Measurements from ENCODE around the gene NFKBIE. TPM values are rescaled to one million over a fixed set of nuclear protein-coding genes. Genes with fewer than 3 reads are reported as not detected.
A peak's percentile ranks its signal among the peaks of the same experiment; 100 is the strongest.

Gene NFKBIE
- total RNA-seq, 4 donors from 2014 or later: 1.3 to 5.9 (median 2.8) TPM

DNA sequence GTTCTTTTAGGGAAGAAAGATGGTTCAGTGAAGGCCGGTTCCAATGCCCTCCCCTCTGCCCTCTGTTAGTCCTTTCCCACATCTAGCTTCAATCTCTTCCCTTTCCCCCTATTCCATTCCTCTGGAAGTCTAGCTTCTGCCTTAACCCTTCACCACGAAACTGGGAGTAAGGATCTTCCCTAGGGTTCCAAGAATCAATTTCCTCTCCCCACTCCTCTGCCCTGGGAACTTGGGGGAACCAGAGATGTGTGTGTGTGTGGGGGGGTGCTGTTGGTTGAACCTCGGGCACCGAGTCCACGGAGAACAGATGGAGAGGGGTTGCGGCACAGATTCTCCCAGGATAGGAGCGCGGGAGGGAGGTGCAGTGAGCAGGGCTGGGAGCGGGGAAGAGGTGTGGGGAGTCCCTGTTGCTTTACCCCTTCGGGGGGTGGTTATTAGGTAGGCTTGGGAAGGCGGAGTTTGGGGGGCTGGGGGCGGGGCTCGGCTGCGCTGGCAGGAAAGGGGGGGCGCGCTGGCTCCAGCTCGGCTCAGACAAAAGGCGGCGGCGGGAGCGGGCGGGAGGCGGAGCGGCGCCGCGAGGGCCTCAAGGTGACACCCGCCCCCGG lies 4.7 kb upstream of the NFKBIE start, which contains the start of gene TMEM151B:
Gene TMEM151B (plus strand): TSS at position 530 of the 605 bp plus-strand sequence. CDS start 293 bp downstream, outside the sequence.
- Histone ChIP-seq H3K27ac (no peak within 1 kb of the TSS), H3K4me1 (peaks cover 0 to 6% of the 10 kb centered on the region in 2 donors), H3K4me3 (peak within 1 kb of the TSS; percentile 17 to 33), H3K9me3 (no peaks in the 10 kb centered on the region), H3K27me3 (peaks cover 12 to 13% of the 10 kb centered on the region in 2 donors), H3K36me3 (no peaks in the 10 kb centered on the region)
- TF ChIP-seq, protein P1, sequence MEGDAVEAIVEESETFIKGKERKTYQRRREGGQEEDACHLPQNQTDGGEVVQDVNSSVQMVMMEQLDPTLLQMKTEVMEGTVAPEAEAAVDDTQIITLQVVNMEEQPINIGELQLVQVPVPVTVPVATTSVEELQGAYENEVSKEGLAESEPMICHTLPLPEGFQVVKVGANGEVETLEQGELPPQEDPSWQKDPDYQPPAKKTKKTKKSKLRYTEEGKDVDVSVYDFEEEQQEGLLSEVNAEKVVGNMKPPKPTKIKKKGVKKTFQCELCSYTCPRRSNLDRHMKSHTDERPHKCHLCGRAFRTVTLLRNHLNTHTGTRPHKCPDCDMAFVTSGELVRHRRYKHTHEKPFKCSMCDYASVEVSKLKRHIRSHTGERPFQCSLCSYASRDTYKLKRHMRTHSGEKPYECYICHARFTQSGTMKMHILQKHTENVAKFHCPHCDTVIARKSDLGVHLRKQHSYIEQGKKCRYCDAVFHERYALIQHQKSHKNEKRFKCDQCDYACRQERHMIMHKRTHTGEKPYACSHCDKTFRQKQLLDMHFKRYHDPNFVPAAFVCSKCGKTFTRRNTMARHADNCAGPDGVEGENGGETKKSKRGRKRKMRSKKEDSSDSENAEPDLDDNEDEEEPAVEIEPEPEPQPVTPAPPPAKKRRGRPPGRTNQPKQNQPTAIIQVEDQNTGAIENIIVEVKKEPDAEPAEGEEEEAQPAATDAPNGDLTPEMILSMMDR (IDR thresholded peaks at IDR 0.05): no peak
- no peak for TF ChIP-seq POLR2A (IDR thresholded peaks at IDR 0.05)
- intact Hi-C loops (cut with DNase I; ENCODE audit: low total_unique reads): no loop called here
- no peak for DNase-seq

DNA sequence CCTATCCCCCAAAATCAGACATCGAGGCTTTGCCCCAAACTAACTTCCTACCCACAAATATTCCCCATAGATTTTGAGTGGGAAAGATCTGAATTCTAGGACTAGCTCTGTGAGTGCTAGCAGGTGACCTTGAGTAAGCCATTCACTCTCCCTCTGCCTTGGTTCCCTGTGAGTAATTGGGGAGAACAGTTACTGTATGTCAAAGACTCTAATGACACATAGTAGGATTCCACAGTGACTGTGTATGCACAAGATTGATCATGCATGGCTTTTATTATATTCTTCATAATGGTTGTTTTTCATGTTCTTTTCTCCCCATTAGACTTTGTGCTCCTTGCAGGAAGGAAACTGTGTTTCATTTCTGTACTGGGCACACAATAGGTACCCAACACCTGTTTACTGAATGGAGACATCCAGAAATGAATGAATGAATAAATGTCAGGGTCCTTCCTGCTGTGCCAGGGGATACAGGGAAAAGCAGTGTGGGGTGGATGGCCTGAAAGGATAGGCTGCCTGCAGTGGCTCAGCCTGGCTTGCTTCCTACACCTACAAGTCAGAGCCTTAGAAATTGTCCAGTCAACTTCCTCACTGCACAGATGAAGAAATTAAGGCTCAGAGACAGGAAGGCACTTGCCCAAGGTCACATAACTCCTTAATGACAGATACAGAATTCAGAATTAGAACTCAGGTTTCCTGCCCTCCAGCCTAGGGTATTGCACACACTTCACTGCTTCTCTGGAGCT lies 4.0 kb upstream of the NFKBIE start:
- Histone ChIP-seq H3K27me3 (peaks cover 12 to 13% of the 10 kb centered on the region in 2 donors), H3K4me1 (peaks cover 0 to 11% of the 10 kb centered on the region in 2 donors), H3K36me3 (no peaks in the 10 kb centered on the region), H3K9me3 (no peaks in the 10 kb centered on the region), H3K27ac (no peak overlapping the region), H3K4me3 (no peak overlapping the region)
- intact Hi-C loops (cut with DNase I; ENCODE audit: low total_unique reads): no loop called here
- no peak for DNase-seq
- TF ChIP-seq, protein P1 (IDR thresholded peaks at IDR 0.05): no peak
- TF ChIP-seq POLR2A (IDR thresholded peaks at IDR 0.05): no peak

DNA sequence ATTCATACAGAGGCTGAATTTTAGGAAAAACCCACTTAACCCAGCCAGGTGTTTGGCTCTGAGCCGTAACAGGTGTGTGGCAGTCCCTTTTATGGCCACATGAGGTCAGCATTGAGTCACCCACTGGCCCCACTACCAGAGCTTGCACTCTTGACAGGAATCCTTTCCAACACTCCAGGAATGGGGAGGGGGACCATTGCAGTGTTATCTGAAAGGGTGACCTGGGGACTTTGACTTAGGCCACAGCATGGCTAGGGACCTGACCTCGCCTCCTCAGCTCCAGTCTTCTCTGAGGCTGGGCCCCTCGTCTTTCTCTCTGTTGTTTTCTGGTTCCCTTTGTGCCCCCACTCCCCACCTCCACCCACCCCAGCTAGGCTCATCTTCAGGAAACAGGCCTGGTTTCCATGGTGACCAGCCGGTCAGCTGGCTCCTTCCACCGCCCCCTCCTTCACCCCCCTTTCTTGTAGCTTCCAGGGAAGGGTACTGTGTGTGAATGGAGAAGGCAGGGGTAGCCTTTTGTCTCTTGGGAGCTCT lies 2.8 kb upstream of the NFKBIE start:
- Histone ChIP-seq H3K4me3 (no peak overlapping the region), H3K36me3 (no peaks in the 10 kb centered on the region), H3K4me1 (peaks cover 0 to 23% of the 10 kb centered on the region in 2 donors), H3K27ac (no peak overlapping the region), H3K27me3 (peaks cover 11 to 12% of the 10 kb centered on the region in 2 donors), H3K9me3 (no peaks in the 10 kb centered on the region)
- TF ChIP-seq, protein P1 (IDR thresholded peaks at IDR 0.05): peak; percentile 57 to 72 (median 66)
- no peak for TF ChIP-seq POLR2A (IDR thresholded peaks at IDR 0.05)
- peak in 1 of 2 donors; percentile 28 for DNase-seq
- intact Hi-C loops (cut with DNase I; ENCODE audit: low total_unique reads): no loop called here

DNA sequence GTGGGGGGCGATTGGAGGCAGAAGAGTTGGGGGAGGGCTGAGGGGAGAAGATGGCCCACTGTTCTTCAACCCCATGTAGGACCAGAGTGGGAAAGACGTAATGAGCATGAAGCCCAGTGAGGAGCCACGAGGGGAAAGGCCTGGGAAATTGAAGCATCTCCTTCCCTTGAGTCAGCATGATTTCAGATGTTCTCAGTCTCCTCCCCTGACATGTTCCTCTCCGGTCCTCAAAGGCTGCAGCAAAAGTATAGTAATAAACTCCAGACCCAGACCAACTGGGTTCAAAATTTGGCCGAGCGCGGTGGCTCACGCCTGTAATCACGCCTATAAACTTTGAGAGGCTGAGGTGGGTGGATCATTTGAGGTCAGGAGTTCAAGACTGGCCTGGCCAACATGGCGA lies 1.9 kb upstream of the NFKBIE start:
- Histone ChIP-seq H3K9me3 (no peaks in the 10 kb centered on the region), H3K27ac (no peak overlapping the region), H3K27me3 (peaks cover 8 to 10% of the 10 kb centered on the region in 2 donors), H3K36me3 (no peaks in the 10 kb centered on the region), H3K4me3 (no peak overlapping the region), H3K4me1 (peaks cover 0 to 29% of the 10 kb centered on the region in 2 donors)
- TF ChIP-seq POLR2A (IDR thresholded peaks at IDR 0.05): no peak
- TF ChIP-seq, protein P1 (IDR thresholded peaks at IDR 0.05): no peak
- peak in 1 of 2 donors; percentile 10 for DNase-seq
- intact Hi-C loops (cut with DNase I; ENCODE audit: low total_unique reads): no loop called here

DNA sequence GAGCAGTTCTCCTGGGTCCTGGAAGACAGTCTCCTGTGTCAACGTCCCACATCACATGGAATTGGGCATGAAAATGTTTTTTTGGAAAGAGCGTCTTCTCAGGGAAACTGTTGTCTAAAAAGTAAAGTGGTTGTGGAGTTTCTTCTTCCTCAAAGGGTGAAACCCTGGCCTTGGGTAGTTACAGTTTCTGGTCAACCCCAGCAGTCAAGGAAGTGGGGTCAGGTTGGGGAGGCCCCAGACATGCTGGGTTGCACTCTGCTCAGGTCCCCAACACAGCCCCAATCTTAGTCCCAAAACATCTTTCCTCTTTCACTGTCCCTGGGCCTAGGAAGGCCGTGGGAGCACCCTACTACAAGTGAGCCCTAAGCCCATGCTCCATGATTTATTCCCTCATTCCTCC lies 996 bp upstream of the NFKBIE start:
- Histone ChIP-seq H3K4me1 (peaks cover 0 to 30% of the 10 kb centered on the region in 2 donors), H3K27me3 (peaks cover 1 to 8% of the 10 kb centered on the region in 2 donors)

More for the DNA sequence above, 996 bp upstream of the NFKBIE start:
- no peak for DNase-seq
- intact Hi-C loops (cut with DNase I; ENCODE audit: low total_unique reads): no loop called here
- Histone ChIP-seq H3K9me3 (no peaks in the 10 kb centered on the region), H3K4me3 (no peak overlapping the region), H3K36me3 (no peaks in the 10 kb centered on the region), H3K27ac (no peak overlapping the region)
- TF ChIP-seq POLR2A (IDR thresholded peaks at IDR 0.05): no peak
- TF ChIP-seq, protein P1 (IDR thresholded peaks at IDR 0.05): no peak

Measured in uterus (tissue), 4 donors.